Keratinocyte (primary cell): Measurements from ENCODE around the gene PSMA1. TPM values are rescaled to one million over a fixed set of nuclear protein-coding genes. Genes with fewer than 3 reads are reported as not detected.

Experiments
- DNase-seq: peaks from one replicate; pipeline ENCODE4 v3.0.0-alpha.2; 2011; ENCODE audit warnings: low read depth, missing footprints, low spot score
- FAIRE-seq: peaks from 2 replicates; lab custom pipeline; 2011; peaks lifted over from hg19 to GRCh38; lab: Jason Lieb, UNC
- H2AFZ ChIP-seq: 2 replicates; pipeline ENCODE4 v1.6.0; 2012; ENCODE audit warnings: low read length, control low read depth, inconsistent platforms; ENCODE audit not compliant: control insufficient read depth
- H3K27ac ChIP-seq: 2 replicates; pipeline ENCODE4 v1.5.1; 2011; ENCODE audit warnings: low read length; ENCODE audit not compliant: control insufficient read depth, insufficient read depth
- H3K27me3 ChIP-seq: 3 replicates; pipeline ENCODE4 v1.6.0; 2011; ENCODE audit warnings: low read length; ENCODE audit not compliant: control insufficient read depth, insufficient read depth; ENCODE audit errors: extremely low read depth
- H3K36me3 ChIP-seq, 2 experiments: 2 replicates in 1 of 2; 3 replicates in 1 of 2; pipeline ENCODE4 v1.5.1; 2011; ENCODE audit warnings: low read length in 2 of 2, mild to moderate bottlenecking in 1 of 2; ENCODE audit not compliant: control insufficient read depth in 2 of 2, insufficient read depth in 2 of 2; ENCODE audit errors: extremely low read depth in 1 of 2
- H3K4me1 ChIP-seq: 3 replicates; pipeline ENCODE4 v1.5.1; 2011; ENCODE audit warnings: low read length; ENCODE audit not compliant: control insufficient read depth, insufficient read depth; ENCODE audit errors: extremely low read depth
- H3K4me2 ChIP-seq: 3 replicates; pipeline ENCODE4 v1.6.0; 2011; ENCODE audit warnings: low read depth, low read length; ENCODE audit not compliant: control insufficient read depth, insufficient read depth; ENCODE audit errors: extremely low read depth
- H3K4me3 ChIP-seq, 3 experiments: fragments of 200-600 bp in 1 of 3; sonication (generic) in 1 of 3; 2 replicates in 2 of 3; 3 replicates in 1 of 3; pipeline ENCODE4 v1.5.1; 2011 to 2016; ENCODE audit warnings: low read length in 3 of 3, mild to moderate bottlenecking in 3 of 3, control low read depth in 2 of 3, inconsistent platforms in 1 of 3, low read depth in 1 of 3, mixed read lengths in 1 of 3, mixed run types in 1 of 3, moderate library complexity in 1 of 3; ENCODE audit not compliant: control insufficient read depth in 2 of 3, insufficient read depth in 2 of 3; ENCODE audit errors: extremely low read depth in 1 of 3
- H3K79me2 ChIP-seq: 2 replicates; pipeline ENCODE4 v1.6.0; 2012; ENCODE audit warnings: low read length; ENCODE audit not compliant: control insufficient read depth, insufficient read depth
- H3K9ac ChIP-seq: 3 replicates; pipeline ENCODE4 v1.6.0; 2011; ENCODE audit warnings: low read length; ENCODE audit not compliant: control insufficient read depth, insufficient read depth; ENCODE audit errors: extremely low read depth
- H3K9me1 ChIP-seq: 3 replicates; pipeline ENCODE4 v1.6.0; 2011; ENCODE audit warnings: low read length; ENCODE audit not compliant: control insufficient read depth, insufficient read depth; ENCODE audit errors: extremely low read depth
- H3K9me3 ChIP-seq: 2 replicates; pipeline ENCODE4 v1.5.1; 2012; ENCODE audit warnings: low read depth, low read length; ENCODE audit not compliant: control insufficient read depth
- H4K20me1 ChIP-seq: 3 replicates; pipeline ENCODE4 v1.6.0; 2011; ENCODE audit warnings: low read length; ENCODE audit not compliant: control insufficient read depth, insufficient read depth; ENCODE audit errors: extremely low read depth
- EZH2 ChIP-seq: IDR thresholded peaks from one replicate; pipeline ENCODE4 v1.6.1; 2012; ENCODE audit warnings: inconsistent platforms, mild to moderate bottlenecking, low read length, moderate library complexity
- dilution Hi-C: fragments of 300-500 bp; cut with MboI; formaldehyde crosslinking; loops from one replicate; pipeline ENCODE4 v1.7.0; 2020; ENCODE audit warnings: low sequenced_read_pairs; ENCODE audit not compliant: extremely low pct_ligation_motif_present
- polyA plus RNA-seq, 5 experiments: library from polyadenylated mRNA; depleted of rRNA in 3 of 5; stranded (reverse) in 3 of 5; stranded (forward) in 1 of 5; unstranded in 1 of 5; fragments of >200 nt; gene quantifications; 1 replicate in 1 of 5; 2 replicates in 3 of 5; 3 replicates in 1 of 5; pipeline versions ENCODE4 v1.2.1 to v1.2.3, GENCODE V29; 2011 to 2012; ENCODE audit warnings: missing spikeins in 2 of 5, low read depth in 1 of 5, low replicate concordance in 1 of 5
- TF ChIP-seq, protein P1 (sequence below), 3 experiments: IDR thresholded peaks in 1 of 3; conservative IDR thresholded peaks in 1 of 3; optimal IDR thresholded peaks in 1 of 3; 2 replicates in 2 of 3; 3 replicates in 1 of 3; pipeline versions ENCODE3 to v1.5.1; 2011; ENCODE audit warnings: low read length in 3 of 3, mild to moderate bottlenecking in 3 of 3, moderate library complexity in 2 of 3, control low read depth in 1 of 3, inconsistent platforms in 1 of 3; ENCODE audit not compliant: insufficient read depth in 2 of 3; ENCODE audit errors: extremely low read depth in 1 of 3

The PSMA1 gene
- polyA plus RNA-seq, 1 donor (not counting 4 experiments of a cell fraction or from before 2014, with no cell fraction given) = 293 TPM

DNA sequence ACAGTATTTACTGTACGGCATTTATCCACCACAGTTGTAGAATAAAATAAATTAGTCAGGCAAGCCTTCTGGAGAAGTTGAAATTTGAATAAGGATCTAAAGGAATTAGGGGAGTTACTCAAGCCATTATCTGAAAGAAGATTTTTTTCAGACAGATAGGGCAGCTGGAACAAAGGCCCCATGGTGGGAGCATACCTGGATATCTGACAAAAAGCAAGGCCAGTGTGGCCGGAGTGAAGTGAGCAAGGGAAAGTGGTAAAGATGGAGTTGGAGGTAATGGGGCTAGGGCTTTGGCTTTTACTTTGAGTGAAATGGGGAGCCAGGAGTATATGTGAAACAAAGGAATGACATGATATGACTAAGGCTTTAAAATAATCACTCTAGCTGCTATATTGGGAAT lies 45.7 kb upstream of the PSMA1 start:
- no peak for FAIRE-seq
- Histone ChIP-seq H3K4me2 (no peak overlapping the region), H3K9me1 (no peaks in the 10 kb centered on the region), H3K79me2 (no peaks in the 10 kb centered on the region), H4K20me1 (no peaks in the 10 kb centered on the region), H2AFZ (no peak overlapping the region), H3K9me3 (no peaks in the 10 kb centered on the region), H3K4me1 (no peaks in the 10 kb centered on the region), H3K36me3 (no peaks in the 10 kb centered on the region), H3K27me3 (no peaks in the 10 kb centered on the region), H3K9ac (no peak overlapping the region), H3K27ac (no peak overlapping the region), H3K4me3 (no peak overlapping the region)
- DNase-seq = no peak
- TF ChIP-seq, protein P1, sequence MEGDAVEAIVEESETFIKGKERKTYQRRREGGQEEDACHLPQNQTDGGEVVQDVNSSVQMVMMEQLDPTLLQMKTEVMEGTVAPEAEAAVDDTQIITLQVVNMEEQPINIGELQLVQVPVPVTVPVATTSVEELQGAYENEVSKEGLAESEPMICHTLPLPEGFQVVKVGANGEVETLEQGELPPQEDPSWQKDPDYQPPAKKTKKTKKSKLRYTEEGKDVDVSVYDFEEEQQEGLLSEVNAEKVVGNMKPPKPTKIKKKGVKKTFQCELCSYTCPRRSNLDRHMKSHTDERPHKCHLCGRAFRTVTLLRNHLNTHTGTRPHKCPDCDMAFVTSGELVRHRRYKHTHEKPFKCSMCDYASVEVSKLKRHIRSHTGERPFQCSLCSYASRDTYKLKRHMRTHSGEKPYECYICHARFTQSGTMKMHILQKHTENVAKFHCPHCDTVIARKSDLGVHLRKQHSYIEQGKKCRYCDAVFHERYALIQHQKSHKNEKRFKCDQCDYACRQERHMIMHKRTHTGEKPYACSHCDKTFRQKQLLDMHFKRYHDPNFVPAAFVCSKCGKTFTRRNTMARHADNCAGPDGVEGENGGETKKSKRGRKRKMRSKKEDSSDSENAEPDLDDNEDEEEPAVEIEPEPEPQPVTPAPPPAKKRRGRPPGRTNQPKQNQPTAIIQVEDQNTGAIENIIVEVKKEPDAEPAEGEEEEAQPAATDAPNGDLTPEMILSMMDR (optimal IDR thresholded peaks at IDR 0.05 in 1 of 3, IDR thresholded peaks at IDR 0.05 in 1 of 3, conservative IDR thresholded peaks at IDR 0.05 in 1 of 3; ENCODE audit: extremely low read depth in 1 of 3, insufficient read depth in 2 of 3, low read length in 3 of 3) = no peak
- TF ChIP-seq EZH2 = no peak
- dilution Hi-C loops = no loop called here

DNA sequence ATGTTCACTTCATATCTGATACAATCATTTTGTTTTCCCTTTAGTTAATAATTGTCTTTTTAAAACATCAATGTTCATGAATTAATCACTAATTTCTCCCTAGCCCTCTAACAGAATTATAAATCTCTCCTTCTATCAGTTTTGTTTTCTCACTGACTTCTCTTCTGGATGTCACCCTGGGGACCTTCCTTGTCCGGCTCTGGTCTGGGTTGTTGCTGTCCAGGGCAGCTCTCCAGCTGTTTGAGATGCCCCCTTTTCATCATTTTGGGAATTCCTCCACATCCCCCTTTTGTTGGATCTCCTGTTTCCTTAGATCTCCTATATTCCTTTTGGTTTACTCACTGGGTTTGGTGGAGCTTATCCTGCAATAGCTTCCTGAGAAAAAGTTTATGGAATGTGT lies 35.6 kb upstream of the PSMA1 start:
- H3K27ac ChIP-seq = no peak overlapping the region
- TF ChIP-seq, protein P1 (optimal IDR thresholded peaks at IDR 0.05 in 1 of 3, IDR thresholded peaks at IDR 0.05 in 1 of 3, conservative IDR thresholded peaks at IDR 0.05 in 1 of 3; ENCODE audit: extremely low read depth in 1 of 3, insufficient read depth in 2 of 3, low read length in 3 of 3) = no peak
- no peak for TF ChIP-seq EZH2
- H3K79me2 ChIP-seq = no peaks in the 10 kb centered on the region
- no peak overlapping the region for H3K4me3 ChIP-seq
- no peaks in the 10 kb centered on the region for H3K9me3 ChIP-seq
- H3K9me1 ChIP-seq = no peaks in the 10 kb centered on the region
- no peaks in the 10 kb centered on the region for H4K20me1 ChIP-seq
- no peak for FAIRE-seq
- H3K36me3 ChIP-seq = no peaks in the 10 kb centered on the region
- dilution Hi-C loops = no loop called here
- H3K9ac ChIP-seq = no peak overlapping the region
- no peak overlapping the region for H3K4me2 ChIP-seq
- H3K4me1 ChIP-seq = no peaks in the 10 kb centered on the region
- H3K27me3 ChIP-seq = peaks cover 5% of the 10 kb centered on the region
- DNase-seq = no peak
- no peak overlapping the region for H2AFZ ChIP-seq
